Activated T-cell treated with anti-CD3 and anti-CD28 coated beads for 48 hours (primary cell): ENCODE data around the gene DPRX.
"Not testable (repeated sequence)": the region's sequence is repeated elsewhere in the genome, so short reads cannot be mapped to it uniquely, and the experiment has no call there.

Experiments
- DNase-seq: peaks from one replicate; pipeline ENCODE4 v3.0.0-alpha.2; 2020; ENCODE audit warnings: low read depth

The DPRX gene

DNA sequence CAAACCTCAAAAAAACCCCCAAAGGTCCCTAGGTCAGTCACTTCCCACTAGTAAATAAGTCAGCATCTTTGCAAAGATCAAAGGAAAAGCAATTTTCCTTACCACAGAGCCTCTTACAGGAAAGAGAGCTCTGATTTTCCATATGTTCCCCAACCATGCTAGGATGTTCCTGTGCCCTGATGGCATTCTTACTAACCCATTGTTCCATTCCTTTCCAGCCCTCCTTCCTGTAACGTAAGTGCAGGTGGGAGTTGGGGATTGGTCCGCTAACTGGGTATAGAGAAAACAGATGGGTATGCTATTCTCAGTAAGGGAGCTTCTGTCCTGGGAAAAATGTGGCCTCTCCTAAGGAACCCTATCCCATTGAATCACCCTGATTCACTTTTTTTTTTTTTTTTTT is 14.3 kb downstream of the DPRX start:
- DNase-seq: no peak

DNA sequence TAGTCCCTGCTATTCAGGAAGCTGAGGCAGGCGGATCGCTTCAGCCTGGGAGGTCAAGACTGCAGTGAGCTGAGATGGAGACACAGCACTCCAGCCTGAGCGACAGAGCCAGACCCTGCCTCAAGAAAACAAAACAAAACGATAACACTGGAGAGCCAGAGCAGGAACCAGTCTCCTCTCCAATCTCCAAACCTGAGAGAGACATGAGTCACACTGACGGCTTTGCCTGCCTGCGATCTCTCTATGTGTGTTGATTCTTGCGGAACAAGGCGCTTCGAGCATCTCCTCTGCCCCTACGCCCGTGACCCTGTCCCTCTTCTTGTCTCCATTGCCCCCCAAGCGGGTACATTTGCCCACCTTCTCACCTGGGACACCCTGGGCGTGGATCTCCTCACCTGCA is 15.6 kb downstream of the DPRX start:
- DNase-seq: no peak

DNA sequence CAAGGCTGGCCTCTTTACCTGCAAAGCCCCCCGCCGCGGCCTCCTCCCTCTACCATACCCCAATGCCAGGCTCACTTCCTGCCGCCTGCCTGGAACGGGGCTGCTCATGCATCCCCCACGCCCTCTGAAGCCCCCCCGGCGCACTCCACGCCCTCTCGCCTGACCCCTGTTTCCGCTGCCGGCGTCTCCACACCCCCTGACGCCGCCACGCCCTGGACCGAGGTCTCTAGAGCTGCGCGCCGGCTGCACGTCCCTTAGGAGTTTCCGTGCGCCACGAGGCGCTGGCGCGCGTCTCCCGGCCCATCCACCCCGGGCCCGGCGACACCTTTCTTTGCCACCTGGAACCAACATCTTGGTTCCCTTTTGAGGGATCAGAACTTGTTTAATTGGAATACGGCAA is 16.0 kb downstream of the DPRX start:
- no peak for DNase-seq

DNA sequence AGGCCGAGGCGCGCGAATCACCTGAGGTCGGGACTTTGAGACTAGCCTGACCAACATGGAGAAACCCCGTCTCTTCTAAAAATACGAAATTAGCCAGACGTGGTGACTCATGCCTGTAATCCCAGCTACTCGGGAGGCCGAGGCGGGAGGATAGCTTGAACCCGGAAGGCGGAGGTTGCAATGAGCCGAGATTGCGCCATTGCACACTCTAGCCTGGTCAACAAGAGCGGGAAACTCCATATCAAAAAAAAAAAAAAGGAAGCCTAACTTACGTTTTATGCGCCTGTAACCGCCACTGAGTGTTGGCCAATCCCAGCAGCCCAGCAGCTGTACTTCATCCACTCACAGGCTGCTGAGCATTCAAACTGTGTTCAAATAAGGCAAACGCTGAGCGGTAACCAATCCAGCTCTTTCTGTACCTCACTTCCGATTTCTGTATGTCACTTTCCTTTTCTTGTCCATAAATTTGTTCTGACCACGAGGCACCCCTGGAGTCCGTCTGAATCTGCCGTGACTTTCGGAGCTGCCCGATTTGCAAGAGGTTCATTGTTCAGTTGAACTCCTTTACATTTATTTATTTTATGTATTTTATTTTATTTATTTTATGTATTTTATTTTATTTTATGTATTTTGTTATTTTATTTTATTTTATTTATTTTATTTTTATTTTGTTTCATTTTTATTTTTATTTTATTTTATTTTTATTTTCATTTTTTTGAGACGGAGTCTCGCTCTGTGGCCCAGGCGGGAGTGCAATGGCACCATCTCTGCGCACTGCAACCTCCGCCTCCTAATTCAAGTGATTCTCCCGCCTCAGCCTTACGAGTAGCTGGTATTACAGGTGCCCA is 18.2 kb downstream of the DPRX start:
- no peak for DNase-seq

DNA sequence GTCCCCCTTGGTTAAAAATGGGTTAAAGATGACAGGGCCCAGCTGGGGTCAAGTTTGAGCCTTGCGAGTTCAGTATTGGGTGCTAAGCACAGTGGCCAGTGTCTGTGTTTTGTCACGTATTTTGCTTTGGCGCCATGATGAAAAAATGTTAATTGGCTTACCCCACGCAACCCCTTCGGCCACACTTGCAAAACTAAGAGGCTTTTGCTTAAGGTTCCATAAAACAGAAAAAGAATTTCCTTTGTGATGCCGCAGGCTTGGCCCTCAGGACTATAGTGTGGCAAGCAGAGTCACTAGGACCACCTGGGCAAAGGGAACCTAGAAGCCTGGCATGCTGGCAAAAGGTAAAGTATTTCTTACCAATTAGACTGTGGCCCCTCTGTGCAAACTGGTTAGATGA is 20.7 kb downstream of the DPRX start:
- no peak for DNase-seq

DNA sequence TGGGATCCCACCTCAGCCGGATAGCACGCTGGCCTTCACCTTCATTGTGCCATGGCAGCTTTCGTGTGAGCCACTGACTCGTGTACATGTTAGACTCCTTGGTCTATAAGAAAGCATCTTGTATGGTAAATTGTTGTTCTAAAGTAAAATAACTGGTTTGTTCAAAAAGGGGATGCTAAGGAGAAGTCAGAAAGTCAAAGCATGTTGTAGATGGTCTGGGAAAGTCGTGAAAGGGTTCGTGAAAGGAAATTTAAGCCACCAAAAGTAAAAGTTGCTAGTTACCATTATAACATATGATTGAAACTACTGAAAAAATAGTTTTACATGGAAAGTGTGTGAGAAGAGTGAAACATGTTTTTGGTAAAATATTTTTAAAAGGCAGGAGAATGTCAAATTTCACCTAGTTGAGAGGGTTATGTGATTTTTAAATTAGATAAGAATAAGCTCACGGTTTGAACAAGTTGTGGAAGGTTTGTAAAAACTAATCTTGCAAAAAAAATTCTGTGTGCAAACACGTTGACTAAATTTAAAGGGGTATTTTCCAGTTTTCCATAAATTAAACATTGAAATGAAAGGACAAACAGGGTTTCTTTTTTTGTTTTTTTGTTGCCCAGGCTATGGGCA is 23.4 kb downstream of the DPRX start:
- DNase-seq: no peak

DNA sequence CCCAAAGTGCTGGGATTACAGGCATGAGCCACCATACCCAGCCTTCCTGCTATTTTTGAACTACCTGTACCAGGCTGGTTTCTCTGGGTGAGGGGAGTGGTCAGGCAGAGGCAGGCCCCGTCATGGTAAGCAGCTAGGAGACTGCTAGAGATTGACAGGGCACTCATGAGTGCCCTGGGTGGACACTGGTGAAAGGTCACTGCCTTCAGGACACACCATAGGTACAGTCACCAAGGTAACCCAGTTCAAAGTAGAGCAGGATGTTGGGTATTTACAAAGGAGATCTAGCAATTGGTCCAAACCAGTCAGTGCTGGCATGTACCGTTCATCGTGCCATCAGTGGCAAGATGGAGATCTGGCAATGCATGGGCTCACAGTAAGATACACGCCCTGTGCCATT is 25.5 kb downstream of the DPRX start:
- no peak for DNase-seq

DNA sequence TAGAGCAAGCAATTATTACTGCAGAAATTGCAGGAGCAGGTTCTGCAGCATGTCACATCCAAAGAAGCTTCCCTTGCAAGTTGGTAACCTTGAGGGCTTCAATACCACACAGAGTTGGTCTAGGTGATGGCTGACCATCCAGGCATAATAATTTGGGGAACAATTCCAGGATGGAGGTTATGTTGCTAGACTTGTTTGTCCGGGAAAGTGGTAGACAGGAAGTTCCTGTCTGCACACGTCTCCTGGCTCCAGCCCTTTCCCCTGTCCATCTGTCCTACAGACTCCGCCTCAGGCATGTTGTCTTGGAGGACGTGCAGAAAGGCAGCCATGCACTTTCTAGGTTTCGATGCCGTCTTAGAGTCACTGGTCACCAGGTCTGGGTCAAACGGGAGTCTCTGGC is 26.0 kb downstream of the DPRX start:
- no peak for DNase-seq

DNA sequence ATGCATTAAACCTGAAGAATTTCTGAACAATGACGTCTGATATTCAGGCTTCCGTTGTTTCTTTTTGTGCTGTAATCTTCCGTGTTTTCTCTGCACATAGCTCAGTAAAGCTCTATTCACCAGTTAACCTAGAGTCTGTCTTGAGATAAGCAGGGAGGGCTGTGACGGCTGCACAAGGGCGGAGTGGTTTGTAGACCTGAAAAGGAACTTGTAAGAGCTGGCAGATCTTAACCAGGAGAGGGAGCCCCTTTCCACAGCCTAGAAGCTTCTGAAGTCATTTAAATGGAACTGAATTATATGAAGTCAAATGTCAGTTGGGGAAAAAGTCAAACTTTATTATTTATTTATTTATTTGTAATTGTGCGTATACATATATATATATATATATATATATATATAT is 27.5 kb downstream of the DPRX start:
- no peak for DNase-seq

DNA sequence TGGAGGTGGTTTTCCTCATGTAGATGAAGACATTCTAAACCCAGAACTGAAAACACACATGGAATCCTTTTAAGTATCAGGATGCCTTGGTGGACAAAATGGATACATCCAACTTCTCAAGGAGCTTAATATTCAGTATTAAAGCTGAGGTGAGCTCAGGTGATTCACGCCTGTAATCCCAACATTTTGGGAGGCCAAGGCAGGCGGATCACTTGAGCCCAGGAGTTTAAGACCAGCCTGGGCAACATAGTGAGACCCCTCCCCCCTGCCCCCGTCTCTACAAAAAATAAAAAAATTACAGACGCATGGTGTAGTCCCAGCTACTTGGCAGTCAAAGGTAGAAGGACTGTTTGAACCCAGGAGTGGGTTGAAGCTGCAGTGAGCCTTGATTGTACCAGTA is 28.8 kb downstream of the DPRX start:
- no peak for DNase-seq

DNA sequence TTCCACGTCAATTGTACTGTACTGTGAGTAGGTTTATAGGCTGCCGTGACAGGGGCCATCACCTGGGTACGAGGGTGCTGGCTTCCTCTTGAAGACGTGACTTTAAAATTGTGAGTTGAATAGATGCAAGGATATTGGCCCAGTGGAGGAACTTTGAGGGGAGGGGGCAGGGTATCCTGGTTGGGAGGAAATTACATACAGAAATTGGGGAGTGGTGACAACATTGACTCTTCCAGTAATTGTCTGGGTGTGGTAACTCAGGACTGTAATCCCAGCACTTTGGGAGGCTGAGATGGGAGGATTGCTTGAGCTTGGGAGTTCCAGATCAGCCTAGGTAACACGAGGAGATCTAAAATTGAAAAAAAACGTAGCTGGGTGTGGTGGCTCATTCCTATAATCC is 30.4 kb downstream of the DPRX start:
- DNase-seq: no peak

DNA sequence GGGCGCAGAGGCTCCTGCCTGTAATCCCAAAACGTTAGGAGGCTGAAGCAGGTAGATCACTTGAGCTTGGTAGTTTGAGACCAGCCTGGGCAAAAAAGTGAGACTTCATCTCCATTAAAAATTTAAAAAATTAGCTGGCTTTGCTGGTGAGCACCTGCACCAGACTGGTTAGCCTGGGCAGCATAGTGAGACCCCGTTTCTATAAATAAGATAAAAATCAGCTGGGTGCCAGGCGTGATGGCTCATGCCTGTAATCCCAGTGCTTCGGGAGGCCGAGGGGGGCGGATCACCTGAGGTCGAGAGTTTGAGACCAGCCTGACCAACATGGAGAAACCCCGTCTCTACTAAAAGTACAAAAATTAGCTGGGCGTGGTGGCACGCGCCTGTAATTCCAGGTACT is 32.4 kb downstream of the DPRX start:
- no peak for DNase-seq

DNA sequence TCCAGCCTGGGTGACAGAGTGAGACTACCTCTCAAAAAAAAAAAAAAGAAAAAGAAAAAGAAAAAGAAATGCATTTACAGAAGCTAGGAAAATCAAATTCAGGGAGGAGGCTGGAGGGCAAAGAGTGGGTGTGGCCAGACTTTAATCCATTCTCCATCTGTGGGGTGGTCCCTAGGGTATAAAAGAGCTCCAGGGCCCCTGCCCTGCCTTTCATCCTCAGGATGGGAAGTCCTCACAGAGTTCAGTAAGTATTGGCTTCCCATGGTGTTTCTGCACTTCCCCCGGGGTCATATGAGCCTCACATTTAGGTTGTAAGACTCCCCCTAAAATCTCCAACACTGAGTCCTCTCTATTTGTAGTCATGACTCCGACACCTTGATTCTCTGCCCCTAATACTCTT is 33.0 kb downstream of the DPRX start:
- DNase-seq: no peak

DNA sequence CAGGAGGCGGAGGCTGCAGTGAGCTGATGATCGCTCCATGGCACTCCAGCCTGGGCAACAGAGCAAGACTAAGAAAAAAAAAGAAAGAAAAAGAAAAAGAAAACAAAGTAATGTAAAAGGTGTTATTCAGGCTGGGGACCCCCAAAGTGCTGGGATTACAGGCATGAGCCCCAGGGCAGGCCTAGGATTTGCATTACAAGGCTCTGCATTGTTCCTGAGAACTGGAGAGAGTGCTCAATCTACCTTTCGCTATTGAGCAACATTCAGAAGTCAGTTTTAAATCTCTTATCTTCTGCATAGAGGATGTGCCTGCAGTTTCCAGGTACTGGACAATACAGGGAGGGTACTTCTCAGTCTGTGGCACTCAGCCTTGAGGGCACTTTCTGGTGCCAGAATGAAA is 34.5 kb downstream of the DPRX start:
- DNase-seq: not testable (repeated sequence)

DNA sequence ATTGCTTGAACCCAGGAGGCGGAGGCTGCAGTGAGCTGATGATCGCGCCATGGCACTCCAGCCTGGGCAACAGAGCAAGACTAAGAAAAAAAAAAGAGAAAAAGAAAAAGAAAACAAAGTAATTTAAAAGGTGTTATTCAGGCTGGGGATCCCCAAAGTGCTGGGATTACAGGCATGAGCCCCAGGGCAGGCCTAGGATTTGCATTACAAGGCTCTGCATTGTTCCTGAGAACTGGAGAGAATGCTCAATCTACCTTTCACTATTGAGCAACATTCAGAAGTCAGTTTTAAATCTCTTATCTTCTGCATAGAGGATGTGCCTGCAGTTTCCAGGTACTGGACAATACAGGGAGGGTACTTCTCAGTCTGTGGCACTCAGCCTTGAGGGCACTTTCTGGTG is 37.0 kb downstream of the DPRX start:
- DNase-seq: not testable (repeated sequence)

DNA sequence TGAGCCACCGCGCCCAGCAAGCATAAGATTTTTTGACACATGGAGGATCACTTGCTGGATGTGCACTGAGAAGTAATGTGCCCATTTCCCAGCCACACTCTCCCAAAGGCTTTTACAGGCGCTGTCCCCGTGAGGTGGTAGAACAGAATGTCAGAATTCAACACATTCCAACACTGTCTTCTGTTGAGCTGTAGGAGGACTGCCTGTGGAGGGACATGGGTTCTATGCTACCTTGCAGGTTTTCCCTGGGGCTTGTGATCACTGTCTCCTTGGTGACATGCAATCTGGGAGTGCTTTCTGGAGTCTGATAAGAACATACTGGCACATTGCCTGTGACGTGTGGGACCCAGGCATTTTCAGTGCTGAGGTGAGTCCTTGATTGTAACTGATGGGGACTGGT is 38.5 kb downstream of the DPRX start:
- DNase-seq: no peak

DNA sequence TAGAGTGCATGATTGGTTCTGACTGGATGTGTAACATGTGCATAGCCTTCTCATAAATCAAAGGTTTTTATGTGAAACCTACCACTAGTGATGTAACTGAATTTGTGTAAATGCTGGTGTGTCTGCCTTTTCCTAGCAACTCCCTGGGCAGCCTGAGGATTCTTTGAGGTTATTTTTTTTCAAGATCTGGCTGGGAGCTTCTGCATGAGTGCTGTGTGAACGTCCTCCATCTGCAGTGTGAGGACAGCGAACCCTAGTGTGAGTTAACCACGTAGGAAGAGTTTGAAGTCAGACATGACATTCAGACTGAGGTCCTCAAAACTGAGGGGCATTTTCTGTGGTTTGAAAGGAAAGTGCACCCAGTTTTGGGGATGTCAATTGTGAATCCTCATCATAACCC is 39.9 kb downstream of the DPRX start:
- no peak for DNase-seq
